HCT116 (cell line): ENCODE results near the gene MMP15. TPM values are rescaled to one million over a fixed set of nuclear protein-coding genes. Genes with fewer than 3 reads are reported as not detected.

Experiments
- ATAC-seq: fragments of 200-7000 bp; cut with Tn5 transposase; 2 replicates; pipeline ENCODE4 v1.9.1; 2020; ENCODE audit warnings: mild to moderate bottlenecking, moderate library complexity
- BruUV-seq: library from RNA; stranded (reverse); fragments of 400-500 nt; replicated peaks from 2 replicates; lab custom pipeline; 2021; lab: Mats Ljungman, UMichigan
- CTCF ChIA-PET: fragments of 300-600 bp; sonication (Branson Sonifier 250); formaldehyde crosslinking; loops from one replicate; lab custom pipeline; 2021; ENCODE audit warnings: antibody characterized with exemption; lab: Charles Lee
- POLR2A ChIA-PET: fragments of 300-600, 350-600 bp; sonication (Branson Sonifier 250); formaldehyde crosslinking; loops from one replicate; lab custom pipeline; 2021; ENCODE audit warnings: antibody characterized with exemption; lab: Charles Lee
- RAD21 ChIA-PET, 2 experiments: fragments of 300-600 bp; sonication (Branson Sonifier 250); formaldehyde crosslinking; loops; one replicate each; lab custom pipeline; 2023; ENCODE audit warnings: low total read pairs in 2 of 2; ENCODE audit not compliant: uncharacterized antibody in 2 of 2, unreplicated experiment in 2 of 2, low non-redundant PET in 1 of 2; lab: Charles Lee
- DNase-seq: peaks from one replicate; pipeline ENCODE4 v3.0.0-alpha.2; 2010; ENCODE audit warnings: low read depth, low spot score
- H2AFZ ChIP-seq: fragments of 200-600 bp; shearing (Covaris generic), sonication (generic); 2 replicates; pipeline ENCODE4 v1.6.1; 2017; ENCODE audit warnings: low read depth, mixed run types, mixed read lengths, antibody characterized with exemption, low read length; ENCODE audit not compliant: poor library complexity, severe bottlenecking
- H3K27ac ChIP-seq: 2 replicates; pipeline ENCODE4 v1.5.1; 2012; ENCODE audit warnings: low read depth, low read length
- H3K27me3 ChIP-seq: fragments of 200-600 bp; sonication (generic); 2 replicates; pipeline ENCODE4 v1.6.1; 2016; ENCODE audit warnings: mixed run types, low read length, mixed read lengths; ENCODE audit not compliant: insufficient read depth
- H3K36me3 ChIP-seq, 2 experiments: fragments of 200-500 bp in 1 of 2; fragments of 200-600 bp in 1 of 2; sonication (Bioruptor generic) in 1 of 2; sonication (generic) in 1 of 2; 2 replicates each; pipeline versions ENCODE4 v1.5.1 to v1.6.1; 2014 to 2016; ENCODE audit warnings: low read length in 2 of 2, inconsistent platforms in 1 of 2, mixed read lengths in 1 of 2, mixed run types in 1 of 2; ENCODE audit not compliant: insufficient read depth in 2 of 2, control insufficient read depth in 1 of 2
- H3K4me1 ChIP-seq, 2 experiments: fragments of 200-600 bp in 1 of 2; sonication (generic) in 1 of 2; 2 replicates each; pipeline versions ENCODE4 v1.5.1 to v1.6.1; 2012 to 2017; ENCODE audit warnings: low read length in 2 of 2, inconsistent platforms in 1 of 2, mild to moderate bottlenecking in 1 of 2, mixed read lengths in 1 of 2, mixed run types in 1 of 2, moderate library complexity in 1 of 2; ENCODE audit not compliant: insufficient read depth in 2 of 2, control insufficient read depth in 1 of 2
- H3K4me2 ChIP-seq: fragments of 200-600 bp; sonication (generic); 2 replicates; pipeline ENCODE4 v1.6.1; 2017; ENCODE audit warnings: mixed run types, low read length, mixed read lengths
- H3K4me3 ChIP-seq, 2 experiments: fragments of 200-600 bp in 1 of 2; sonication (generic) in 1 of 2; replicated peaks in 1 of 2; 2 replicates each; pipeline ENCODE4 v1.5.1; 2011 to 2016; ENCODE audit warnings: low read length in 2 of 2, control low read depth in 1 of 2, low read depth in 1 of 2, mild to moderate bottlenecking in 1 of 2, mixed read lengths in 1 of 2, mixed run types in 1 of 2
- H3K79me2 ChIP-seq: fragments of 200-600 bp; sonication (generic); 2 replicates; pipeline ENCODE4 v1.6.1; 2017; ENCODE audit warnings: mild to moderate bottlenecking, mixed run types, low read length, moderate library complexity, mixed read lengths; ENCODE audit not compliant: insufficient read depth
- H3K9ac ChIP-seq: fragments of 200-600 bp; sonication (generic); 2 replicates; pipeline ENCODE4 v1.6.1; 2016; ENCODE audit warnings: low read length, mixed read lengths
- H3K9me2 ChIP-seq: fragments of 200-600 bp; sonication (generic), shearing (Covaris generic); 2 replicates; pipeline ENCODE4 v1.6.1; 2017; ENCODE audit warnings: mixed run types, mild to moderate bottlenecking, moderate library complexity; ENCODE audit not compliant: insufficient read depth
- H3K9me3 ChIP-seq, 2 experiments: fragments of 200-500 bp in 1 of 2; fragments of 200-600 bp in 1 of 2; sonication (Bioruptor generic) in 1 of 2; sonication (generic) in 1 of 2; 2 replicates each; pipeline ENCODE4 v1.6.1; 2014 to 2017; ENCODE audit warnings: low read length in 2 of 2, mixed read lengths in 2 of 2, inconsistent platforms in 1 of 2, low read depth in 1 of 2, mild to moderate bottlenecking in 1 of 2, mixed run types in 1 of 2, moderate library complexity in 1 of 2; ENCODE audit not compliant: control insufficient read depth in 1 of 2, insufficient read depth in 1 of 2
- H4K20me1 ChIP-seq: fragments of 200-600 bp; sonication (generic), shearing (Covaris generic); 2 replicates; pipeline ENCODE4 v1.6.1; 2017; ENCODE audit warnings: mixed run types, mild to moderate bottlenecking, moderate library complexity; ENCODE audit not compliant: insufficient read depth
- CBX3 ChIP-seq: IDR thresholded peaks from 2 replicates; pipeline ENCODE4 v1.6.1; 2012; ENCODE audit warnings: low read depth
- EGR1 ChIP-seq: IDR thresholded peaks from 2 replicates; pipeline ENCODE4 v1.6.1; 2012; ENCODE audit warnings: low read depth
- EZH2 ChIP-seq: fragments of 200-600 bp; sonication (generic); IDR thresholded peaks from 2 replicates; pipeline ENCODE4 v1.6.1; 2017; ENCODE audit warnings: antibody characterized with exemption, mixed run types
- EZH2phosphoT487 ChIP-seq: fragments of 200-600 bp; IDR thresholded peaks from 2 replicates; pipeline ENCODE4 v1.6.1; 2018; ENCODE audit warnings: antibody characterized with exemption, borderline replicate concordance
- MAX ChIP-seq: IDR thresholded peaks from 2 replicates; pipeline ENCODE4 v1.6.1; 2012
- POLR2A ChIP-seq: IDR thresholded peaks from 2 replicates; pipeline ENCODE4 v1.7.0; 2011; ENCODE audit warnings: borderline replicate concordance; ENCODE audit not compliant: insufficient read depth, insufficient read length; ENCODE audit errors: extremely low read depth
- POLR2AphosphoS5 ChIP-seq: IDR thresholded peaks from 2 replicates; pipeline ENCODE4 v1.6.1; 2011; ENCODE audit warnings: mild to moderate bottlenecking, low read depth, low read length, moderate library complexity
- SIN3A ChIP-seq: IDR thresholded peaks from 2 replicates; pipeline ENCODE4 v1.6.1; 2012; ENCODE audit warnings: low read depth
- SRF ChIP-seq: IDR thresholded peaks from 2 replicates; pipeline ENCODE4 v1.6.1; 2012; ENCODE audit warnings: low read depth
- TCF7L2 ChIP-seq: IDR thresholded peaks from 2 replicates; pipeline ENCODE4 v1.7.0; 2011; ENCODE audit warnings: borderline replicate concordance, inconsistent platforms; ENCODE audit not compliant: insufficient read depth, insufficient read length; ENCODE audit errors: extremely low read depth
- YY1 ChIP-seq: IDR thresholded peaks from 2 replicates; pipeline ENCODE4 v1.6.1; 2011; ENCODE audit warnings: low read length, low read depth, moderate library complexity, mild to moderate bottlenecking; ENCODE audit not compliant: insufficient replicate concordance; ENCODE audit errors: extremely low read depth
- ZNF274 ChIP-seq: fragments of 200-500 bp; sonication (Bioruptor generic); IDR thresholded peaks from 2 replicates; pipeline ENCODE4 v1.6.1; 2014; ENCODE audit warnings: mild to moderate bottlenecking, low read depth, low read length, inconsistent platforms
- intact Hi-C: fragments of 100-400 bp; cut with micrococcal nuclease; formaldehyde crosslinking; loops from 2 replicates; pipeline ENCODE4 v1.10.0; 2022
- total RNA-seq: library from RNA; stranded (reverse); gene quantifications from one replicate; pipeline ENCODE4 v1.2.1, GENCODE V29; 2021; ENCODE audit not compliant: unreplicated experiment
- TF ChIP-seq, protein P1 (sequence below), 3 experiments: fragments of 200-600 bp in 1 of 3; sonication (generic) in 1 of 3; IDR thresholded peaks in 2 of 3; conservative IDR thresholded peaks in 1 of 3; 2 replicates each; pipeline ENCODE4 v1.5.1; 2012 to 2017; ENCODE audit warnings: low read depth in 2 of 3, low read length in 2 of 3, antibody characterized with exemption in 1 of 3, borderline replicate concordance in 1 of 3, control low read depth in 1 of 3, mild to moderate bottlenecking in 1 of 3, mixed read lengths in 1 of 3, mixed run types in 1 of 3, moderate library complexity in 1 of 3; ENCODE audit not compliant: insufficient read depth in 1 of 3
- TF ChIP-seq, protein P2 (sequence below): IDR thresholded peaks from 2 replicates; pipeline ENCODE4 v1.6.1; 2012
- TF ChIP-seq, protein P3 (sequence below): IDR thresholded peaks from 2 replicates; pipeline ENCODE4 v1.6.1; 2012; ENCODE audit warnings: low read depth

The MMP15 gene
- total RNA-seq, 1 experiment from 2014 or later: 38.5 TPM

DNA sequence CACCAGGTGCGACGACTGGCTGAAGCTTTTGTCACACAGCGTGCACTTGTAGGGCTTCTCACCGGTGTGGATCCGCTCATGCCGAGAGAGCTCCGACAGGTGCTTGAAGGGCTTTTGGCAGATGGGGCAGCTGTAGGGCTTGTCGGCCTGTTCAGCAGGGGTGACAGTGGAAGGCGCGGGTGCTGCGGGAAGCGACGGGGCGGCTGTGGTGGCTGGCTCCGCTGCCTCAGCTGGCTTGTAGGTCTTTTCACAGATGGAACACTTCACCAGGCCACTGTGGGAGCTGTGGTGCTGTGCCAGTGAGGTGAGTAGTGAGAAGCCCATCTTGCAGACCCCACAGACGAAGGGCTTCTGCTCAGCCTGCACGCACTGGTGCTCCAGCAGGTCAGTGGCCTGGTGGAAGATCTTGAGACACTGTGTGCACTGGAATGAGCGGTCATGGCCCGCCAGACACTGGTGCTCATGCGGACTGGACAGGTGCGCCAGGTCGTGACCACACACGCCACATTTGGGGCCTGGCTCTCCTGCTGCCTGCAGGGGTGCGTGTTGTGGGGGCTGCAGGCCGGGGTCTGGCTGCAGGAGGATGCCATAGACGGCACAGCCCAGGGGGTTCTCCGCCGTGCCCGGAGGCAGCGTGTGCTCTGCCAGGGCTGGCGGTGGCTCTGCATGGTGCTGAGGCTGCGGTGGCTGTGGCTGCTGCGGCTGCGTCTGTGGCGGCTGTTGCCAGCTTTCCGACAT is 27.9 kb upstream of the MMP15 start:
- Histone ChIP-seq H3K4me3 (no peak overlapping the region), H3K9ac (no peak overlapping the region), H3K27me3 (no peaks in the 10 kb centered on the region), H3K9me3 (no peaks in the 10 kb centered on the region), H4K20me1 (no peaks in the 10 kb centered on the region), H3K79me2 (peaks cover 9% of the 10 kb centered on the region), H3K4me1 (peaks cover 18 to 41% of the 10 kb centered on the region in 2 experiments; a peak in 3 of 4 replicates), H3K9me2 (no peaks in the 10 kb centered on the region), H3K36me3 (peaks cover 3 to 4% of the 10 kb centered on the region in 2 experiments; a peak in 2 of 4 replicates), H3K4me2 (no peak overlapping the region), H3K27ac (no peak overlapping the region), H2AFZ (no peak overlapping the region)
- POLR2A ChIA-PET: no interaction called here
- RAD21 ChIA-PET: no interaction called here
- intact Hi-C loops: no loop called here
- BruUV-seq: no TSS peak
- TF ChIP-seq MAX: no peak
- no peak for TF ChIP-seq ZNF274
- no peak for TF ChIP-seq EZH2
- TF ChIP-seq, protein P1, sequence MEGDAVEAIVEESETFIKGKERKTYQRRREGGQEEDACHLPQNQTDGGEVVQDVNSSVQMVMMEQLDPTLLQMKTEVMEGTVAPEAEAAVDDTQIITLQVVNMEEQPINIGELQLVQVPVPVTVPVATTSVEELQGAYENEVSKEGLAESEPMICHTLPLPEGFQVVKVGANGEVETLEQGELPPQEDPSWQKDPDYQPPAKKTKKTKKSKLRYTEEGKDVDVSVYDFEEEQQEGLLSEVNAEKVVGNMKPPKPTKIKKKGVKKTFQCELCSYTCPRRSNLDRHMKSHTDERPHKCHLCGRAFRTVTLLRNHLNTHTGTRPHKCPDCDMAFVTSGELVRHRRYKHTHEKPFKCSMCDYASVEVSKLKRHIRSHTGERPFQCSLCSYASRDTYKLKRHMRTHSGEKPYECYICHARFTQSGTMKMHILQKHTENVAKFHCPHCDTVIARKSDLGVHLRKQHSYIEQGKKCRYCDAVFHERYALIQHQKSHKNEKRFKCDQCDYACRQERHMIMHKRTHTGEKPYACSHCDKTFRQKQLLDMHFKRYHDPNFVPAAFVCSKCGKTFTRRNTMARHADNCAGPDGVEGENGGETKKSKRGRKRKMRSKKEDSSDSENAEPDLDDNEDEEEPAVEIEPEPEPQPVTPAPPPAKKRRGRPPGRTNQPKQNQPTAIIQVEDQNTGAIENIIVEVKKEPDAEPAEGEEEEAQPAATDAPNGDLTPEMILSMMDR (IDR thresholded peaks at IDR 0.05 in 2 of 3, conservative IDR thresholded peaks at IDR 0.05 in 1 of 3; ENCODE audit: borderline replicate concordance in 1 of 3, insufficient read depth in 1 of 3, low read depth in 2 of 3, low read length in 2 of 3): no peak
- TF ChIP-seq POLR2A: no peak
- no peak for TF ChIP-seq EGR1
- no peak for TF ChIP-seq EZH2phosphoT487
- no peak for TF ChIP-seq SRF
- TF ChIP-seq TCF7L2: no peak
- TF ChIP-seq, protein P2, sequence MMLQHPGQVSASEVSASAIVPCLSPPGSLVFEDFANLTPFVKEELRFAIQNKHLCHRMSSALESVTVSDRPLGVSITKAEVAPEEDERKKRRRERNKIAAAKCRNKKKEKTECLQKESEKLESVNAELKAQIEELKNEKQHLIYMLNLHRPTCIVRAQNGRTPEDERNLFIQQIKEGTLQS: no peak
- TF ChIP-seq YY1: no peak
- no peak for TF ChIP-seq CBX3
- TF ChIP-seq, protein P3, sequence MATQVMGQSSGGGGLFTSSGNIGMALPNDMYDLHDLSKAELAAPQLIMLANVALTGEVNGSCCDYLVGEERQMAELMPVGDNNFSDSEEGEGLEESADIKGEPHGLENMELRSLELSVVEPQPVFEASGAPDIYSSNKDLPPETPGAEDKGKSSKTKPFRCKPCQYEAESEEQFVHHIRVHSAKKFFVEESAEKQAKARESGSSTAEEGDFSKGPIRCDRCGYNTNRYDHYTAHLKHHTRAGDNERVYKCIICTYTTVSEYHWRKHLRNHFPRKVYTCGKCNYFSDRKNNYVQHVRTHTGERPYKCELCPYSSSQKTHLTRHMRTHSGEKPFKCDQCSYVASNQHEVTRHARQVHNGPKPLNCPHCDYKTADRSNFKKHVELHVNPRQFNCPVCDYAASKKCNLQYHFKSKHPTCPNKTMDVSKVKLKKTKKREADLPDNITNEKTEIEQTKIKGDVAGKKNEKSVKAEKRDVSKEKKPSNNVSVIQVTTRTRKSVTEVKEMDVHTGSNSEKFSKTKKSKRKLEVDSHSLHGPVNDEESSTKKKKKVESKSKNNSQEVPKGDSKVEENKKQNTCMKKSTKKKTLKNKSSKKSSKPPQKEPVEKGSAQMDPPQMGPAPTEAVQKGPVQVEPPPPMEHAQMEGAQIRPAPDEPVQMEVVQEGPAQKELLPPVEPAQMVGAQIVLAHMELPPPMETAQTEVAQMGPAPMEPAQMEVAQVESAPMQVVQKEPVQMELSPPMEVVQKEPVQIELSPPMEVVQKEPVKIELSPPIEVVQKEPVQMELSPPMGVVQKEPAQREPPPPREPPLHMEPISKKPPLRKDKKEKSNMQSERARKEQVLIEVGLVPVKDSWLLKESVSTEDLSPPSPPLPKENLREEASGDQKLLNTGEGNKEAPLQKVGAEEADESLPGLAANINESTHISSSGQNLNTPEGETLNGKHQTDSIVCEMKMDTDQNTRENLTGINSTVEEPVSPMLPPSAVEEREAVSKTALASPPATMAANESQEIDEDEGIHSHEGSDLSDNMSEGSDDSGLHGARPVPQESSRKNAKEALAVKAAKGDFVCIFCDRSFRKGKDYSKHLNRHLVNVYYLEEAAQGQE: no peak
- no peak for TF ChIP-seq SIN3A
- TF ChIP-seq POLR2AphosphoS5: no peak
- CTCF ChIA-PET: interaction anchor here (1.0 kb wide), 1 partner anchor 239 kb away, joined by 3 read pairs; no protein-coding TSS in a partner anchor
- ATAC-seq (no peak), DNase-seq (no peak)
